Measurements from ENCODE around the gene ACTL6A. TPM values are rescaled to one million over a fixed set of nuclear protein-coding genes. Genes with fewer than 3 reads are reported as not detected.

ACTL6A gene
- total RNA-seq, 1 donor from 2014 or later: 22.6 TPM

DNA sequence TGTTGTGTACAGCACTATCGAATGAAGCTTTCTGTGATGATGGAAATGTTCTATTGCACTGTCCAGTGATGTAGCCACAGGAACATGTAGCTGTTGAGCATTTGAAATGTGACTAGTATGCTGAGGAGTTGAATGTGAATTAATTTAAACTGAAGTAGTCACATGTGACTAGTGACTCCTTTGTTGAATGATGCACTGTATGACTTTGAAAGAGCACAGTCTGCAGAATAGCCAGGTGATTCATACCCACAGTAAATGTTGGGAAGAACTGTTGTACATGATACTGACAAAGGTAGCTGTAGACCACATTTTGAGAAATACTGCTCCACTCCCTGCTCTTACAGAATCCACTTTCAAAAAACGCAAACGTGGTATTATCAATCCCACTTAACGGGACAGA lies 34.0 kb upstream of the ACTL6A start:
- Histone ChIP-seq H3K27me3 (ENCODE audit: low read depth) (no peaks in the 10 kb centered on the region), H3K4me3 (no peak overlapping the region), H3K27ac (replicated peaks) (no peak overlapping the region), H3K4me1 (peaks cover 24% of the 10 kb centered on the region), H3K9me3 (replicated peaks) (no peaks in the 10 kb centered on the region), H3K36me3 (no peaks in the 10 kb centered on the region)
- intact Hi-C loops (cut with micrococcal nuclease): no loop called here
- TF ChIP-seq, protein P1, sequence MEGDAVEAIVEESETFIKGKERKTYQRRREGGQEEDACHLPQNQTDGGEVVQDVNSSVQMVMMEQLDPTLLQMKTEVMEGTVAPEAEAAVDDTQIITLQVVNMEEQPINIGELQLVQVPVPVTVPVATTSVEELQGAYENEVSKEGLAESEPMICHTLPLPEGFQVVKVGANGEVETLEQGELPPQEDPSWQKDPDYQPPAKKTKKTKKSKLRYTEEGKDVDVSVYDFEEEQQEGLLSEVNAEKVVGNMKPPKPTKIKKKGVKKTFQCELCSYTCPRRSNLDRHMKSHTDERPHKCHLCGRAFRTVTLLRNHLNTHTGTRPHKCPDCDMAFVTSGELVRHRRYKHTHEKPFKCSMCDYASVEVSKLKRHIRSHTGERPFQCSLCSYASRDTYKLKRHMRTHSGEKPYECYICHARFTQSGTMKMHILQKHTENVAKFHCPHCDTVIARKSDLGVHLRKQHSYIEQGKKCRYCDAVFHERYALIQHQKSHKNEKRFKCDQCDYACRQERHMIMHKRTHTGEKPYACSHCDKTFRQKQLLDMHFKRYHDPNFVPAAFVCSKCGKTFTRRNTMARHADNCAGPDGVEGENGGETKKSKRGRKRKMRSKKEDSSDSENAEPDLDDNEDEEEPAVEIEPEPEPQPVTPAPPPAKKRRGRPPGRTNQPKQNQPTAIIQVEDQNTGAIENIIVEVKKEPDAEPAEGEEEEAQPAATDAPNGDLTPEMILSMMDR (IDR thresholded peaks at IDR 0.05; ENCODE audit: borderline replicate concordance): no peak
- DNase-seq: no peak

- TF ChIP-seq, protein P1 (IDR thresholded peaks at IDR 0.05; ENCODE audit: borderline replicate concordance): no peak
- H3K27ac ChIP-seq (replicated peaks): no peak overlapping the region
- H3K9me3 ChIP-seq (replicated peaks): no peaks in the 10 kb centered on the region
- no peak for DNase-seq
- peaks cover 17% of the 10 kb centered on the region for H3K4me1 ChIP-seq
- H3K36me3 ChIP-seq: no peaks in the 10 kb centered on the region
- intact Hi-C loops (cut with micrococcal nuclease): no loop called here
- no peak overlapping the region for H3K4me3 ChIP-seq
- H3K27me3 ChIP-seq (ENCODE audit: low read depth): no peaks in the 10 kb centered on the region
Observed at GRCh38 chr3:179531576-179531975, 31.1 kb upstream of the ACTL6A start.

- TF ChIP-seq, protein P1 (IDR thresholded peaks at IDR 0.05; ENCODE audit: borderline replicate concordance): no peak
- Histone ChIP-seq H3K4me3 (no peak overlapping the region), H3K27me3 (ENCODE audit: low read depth) (no peaks in the 10 kb centered on the region), H3K9me3 (replicated peaks) (no peaks in the 10 kb centered on the region), H3K27ac (replicated peaks) (no peak overlapping the region), H3K4me1 (no peaks in the 10 kb centered on the region), H3K36me3 (no peaks in the 10 kb centered on the region)
- intact Hi-C loops (cut with micrococcal nuclease): no loop called here
- no peak for DNase-seq
Observed at GRCh38 chr3:179533274-179533673, 29.5 kb upstream of the ACTL6A start.

DNA sequence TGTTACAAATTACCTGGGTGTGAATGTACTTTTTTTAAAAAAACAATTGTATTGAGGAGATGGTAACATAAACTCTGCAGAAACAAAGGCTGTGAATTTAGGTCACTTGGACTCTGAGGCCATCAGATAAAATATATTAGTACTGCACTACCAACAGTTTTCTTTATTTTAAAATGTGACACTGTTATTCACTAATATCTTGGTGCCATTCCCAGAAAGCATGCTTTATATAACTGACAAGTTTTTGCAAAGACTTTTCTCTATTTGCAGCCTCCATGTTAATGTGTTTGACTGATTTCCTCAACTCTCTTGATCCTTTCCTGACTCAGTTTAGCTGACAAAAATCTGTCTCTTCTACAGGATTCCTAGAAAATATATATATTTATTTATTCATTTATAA lies 26.5 kb upstream of the ACTL6A start:
- DNase-seq: no peak
- TF ChIP-seq, protein P1 (IDR thresholded peaks at IDR 0.05; ENCODE audit: borderline replicate concordance): no peak
- Histone ChIP-seq H3K4me3 (no peak overlapping the region), H3K4me1 (no peaks in the 10 kb centered on the region), H3K27me3 (ENCODE audit: low read depth) (no peaks in the 10 kb centered on the region), H3K9me3 (replicated peaks) (no peaks in the 10 kb centered on the region), H3K27ac (replicated peaks) (no peak overlapping the region), H3K36me3 (no peaks in the 10 kb centered on the region)
- intact Hi-C loops (cut with micrococcal nuclease): no loop called here

GRCh38 chr3:179541094-179541493 lies 21.6 kb upstream of the ACTL6A start:
- TF ChIP-seq, protein P1 (IDR thresholded peaks at IDR 0.05; ENCODE audit: borderline replicate concordance): no peak
- H3K27me3 ChIP-seq (ENCODE audit: low read depth): no peaks in the 10 kb centered on the region
- no peak overlapping the region for H3K27ac ChIP-seq (replicated peaks)
- no peaks in the 10 kb centered on the region for H3K9me3 ChIP-seq (replicated peaks)
- DNase-seq: no peak
- H3K4me3 ChIP-seq: no peak overlapping the region
- H3K36me3 ChIP-seq: no peaks in the 10 kb centered on the region
- no peaks in the 10 kb centered on the region for H3K4me1 ChIP-seq
- intact Hi-C loops (cut with micrococcal nuclease): no loop called here

GRCh38 chr3:179541596-179541995 lies 21.1 kb upstream of the ACTL6A start:
- TF ChIP-seq, protein P1 (IDR thresholded peaks at IDR 0.05; ENCODE audit: borderline replicate concordance): no peak
- Histone ChIP-seq H3K27me3 (ENCODE audit: low read depth) (no peaks in the 10 kb centered on the region), H3K4me3 (no peak overlapping the region), H3K36me3 (no peaks in the 10 kb centered on the region), H3K27ac (replicated peaks) (no peak overlapping the region), H3K9me3 (replicated peaks) (no peaks in the 10 kb centered on the region), H3K4me1 (no peaks in the 10 kb centered on the region)
- intact Hi-C loops (cut with micrococcal nuclease): no loop called here
- DNase-seq: no peak
